ENCODE measurements around the gene TSTD1.
"Not testable (repeated sequence)": the region's sequence is repeated elsewhere in the genome, so short reads cannot be mapped to it uniquely, and the experiment has no call there.

TSTD1 gene

DNA sequence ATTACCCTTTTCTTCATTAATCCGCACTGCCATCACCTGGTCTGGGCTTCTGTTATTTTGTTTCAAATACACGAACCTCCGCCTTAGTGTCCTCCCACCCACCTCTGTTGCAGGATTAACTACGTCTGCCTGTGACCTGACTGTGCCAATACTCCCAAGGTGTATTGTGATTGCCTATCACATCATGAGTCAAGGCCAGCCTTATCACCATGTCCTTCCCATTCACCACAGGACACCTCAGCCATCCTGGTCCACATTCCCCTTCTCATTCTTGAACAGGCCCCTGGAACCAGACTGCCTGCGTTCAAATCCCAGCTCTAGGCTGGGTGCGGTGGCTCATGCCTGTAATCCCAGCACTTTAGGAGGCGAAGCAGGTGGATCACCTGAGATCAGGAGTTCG lies 32.2 kb downstream of the TSTD1 start:
- no peak for DNase-seq

DNA sequence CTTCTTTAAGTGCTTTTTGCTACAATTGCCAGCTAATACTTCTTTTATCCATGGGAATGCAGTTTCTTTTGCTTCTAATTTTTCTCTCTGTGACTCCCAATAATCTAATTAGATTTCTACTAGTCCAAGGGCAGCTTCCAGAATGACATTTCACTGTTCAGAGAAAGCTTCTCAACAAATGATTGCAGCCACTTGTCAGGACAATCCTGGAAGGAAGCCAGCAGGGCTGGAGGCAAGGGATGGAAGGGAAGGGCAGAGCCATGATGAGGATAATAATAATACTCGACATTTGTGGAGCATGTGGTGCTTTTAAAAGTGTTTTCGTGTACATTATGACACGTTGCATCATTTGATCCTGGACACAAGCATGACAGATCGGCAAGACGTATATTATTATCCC lies 37.2 kb downstream of the TSTD1 start:
- no peak for DNase-seq

DNA sequence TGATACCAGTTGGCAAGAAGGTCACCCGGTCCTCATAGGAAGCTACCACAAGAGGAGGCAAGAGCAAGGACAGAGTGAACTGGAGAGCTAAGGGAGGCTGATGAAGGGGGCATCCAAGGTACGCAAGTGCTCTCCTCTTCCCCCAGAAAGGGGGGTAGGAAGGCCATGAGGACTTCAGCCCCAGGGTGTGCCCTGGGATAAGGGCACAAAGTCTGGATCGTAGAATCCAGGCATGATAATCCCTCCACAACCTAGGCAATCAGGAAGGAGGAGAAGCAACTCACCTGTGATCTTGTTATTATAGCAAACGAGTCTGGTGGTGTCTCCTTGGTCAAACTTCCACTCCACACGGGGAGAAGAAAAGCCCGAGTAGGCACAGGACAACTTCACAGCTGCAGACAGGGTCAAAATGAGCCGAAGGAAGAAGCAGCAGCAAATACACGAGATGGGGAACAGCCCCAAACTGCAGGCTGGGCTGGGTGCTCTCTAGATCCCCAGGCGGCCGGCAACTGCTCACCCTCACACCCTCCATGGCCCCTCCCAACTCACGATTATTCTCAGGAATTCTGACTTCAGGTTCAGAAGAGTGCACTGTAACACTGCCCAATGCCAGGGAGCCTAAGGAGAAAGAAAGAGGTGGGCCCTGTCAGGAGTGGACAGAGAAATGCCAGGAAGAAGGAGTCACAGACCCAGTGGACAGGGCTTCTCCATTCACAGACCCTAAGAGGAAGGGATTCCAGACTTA lies 37.9 kb downstream of the TSTD1 start:
- DNase-seq, result no peak

- DNase-seq, result no peak
These were observed 39.4 kb downstream of the TSTD1 start for GRCh38 chr1:160999376-160999775.

- peak; percentile 43 for DNase-seq
These were observed 41.3 kb downstream of the TSTD1 start for GRCh38 chr1:160997323-160998038.

DNA sequence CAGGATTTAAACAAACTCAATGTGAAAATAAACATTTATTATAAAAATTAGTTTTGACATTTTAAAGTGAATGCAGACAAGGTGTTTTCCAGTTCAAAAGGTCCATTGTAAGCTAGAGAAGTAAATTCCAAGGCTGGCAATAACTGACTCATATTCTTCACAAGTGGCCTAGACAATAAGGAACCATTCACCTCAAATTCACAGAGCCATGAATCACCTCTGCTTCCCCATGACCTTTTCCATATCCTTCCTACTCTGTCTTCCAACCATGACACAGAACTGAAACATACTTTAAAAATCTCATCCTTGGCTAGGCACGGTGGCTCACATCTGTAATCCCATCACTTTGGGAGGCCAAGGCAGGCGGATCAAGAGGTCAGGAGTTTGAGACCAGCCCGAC lies 42.6 kb downstream of the TSTD1 start:
- no peak for DNase-seq

GRCh38 chr1:160993544-160994193 lies 45.1 kb downstream of the TSTD1 start:
- no peak for DNase-seq

- DNase-seq, result not testable (repeated sequence)
These were observed 46.7 kb downstream of the TSTD1 start for GRCh38 chr1:160992036-160992435.

All from stimulated activated CD4-positive, alpha-beta T cell treated with anti-CD3 and anti-CD28 coated beads, Interleukin-12 subunit alpha, Interleukin-12 subunit beta, amount 100 ng/mL, for 4 hours (primary cell).